ENCODE measurements around the gene CBX1. TPM values are rescaled to one million over a fixed set of nuclear protein-coding genes. Genes with fewer than 3 reads are reported as not detected.

The CBX1 gene
- total RNA-seq, 1 donor from 2014 or later, result 69.3 TPM

- peaks cover 37% of the 10 kb centered on the region for H3K4me1 ChIP-seq (ENCODE audit: insufficient read depth, low read length)
- Mint-ChIP-seq H3K36me3 (ENCODE audit: low read depth, unreplicated experiment) (peaks cover 5% of the 10 kb centered on the region), H3K27ac (ENCODE audit: unreplicated experiment) (peak overlapping the region; percentile 55), H3K4me1 (ENCODE audit: low read depth, unreplicated experiment) (peaks cover 9% of the 10 kb centered on the region), H3K4me3 (ENCODE audit: unreplicated experiment) (peak overlapping the region; percentile 86), H3K9me3 (ENCODE audit: unreplicated experiment) (no peaks in the 10 kb centered on the region), H3K27me3 (ENCODE audit: low read depth, unreplicated experiment) (peaks cover 21% of the 10 kb centered on the region)
- no peak overlapping the region for H2AFZ ChIP-seq (ENCODE audit: low read depth, low read length)
- FAIRE-seq (no peak), DNase-seq (ENCODE audit: low read depth) (no peak)
- no peaks in the 10 kb centered on the region for H4K20me1 ChIP-seq (ENCODE audit: insufficient read depth, low read length)
- peak overlapping the region; percentile 64 for H3K4me3 ChIP-seq (ENCODE audit: insufficient read depth, low read depth, low read length)
- no peaks in the 10 kb centered on the region for H3K36me3 ChIP-seq (ENCODE audit: insufficient read depth, low read length)
- TF ChIP-seq CTCF (IDR thresholded peaks at IDR 0.05; ENCODE audit: insufficient read depth, low read depth, low read length), result no peak
- no peak for TF ChIP-seq EZH2 (IDR thresholded peaks at IDR 0.05; ENCODE audit: insufficient read depth, low read length)
- peak overlapping the region; percentile 90 for H3K4me2 ChIP-seq (ENCODE audit: low read length)
- H3K27me3 ChIP-seq (ENCODE audit: insufficient read depth, low read length), result no peaks in the 10 kb centered on the region
- peak overlapping the region; percentile 14 for H3K27ac ChIP-seq (ENCODE audit: low read depth, low read length)
- H3K79me2 ChIP-seq (ENCODE audit: insufficient read depth, low read length), result no peaks in the 10 kb centered on the region
- peak overlapping the region; percentile 49 for H3K9ac ChIP-seq (ENCODE audit: low read length)
- H3K9me3 ChIP-seq (ENCODE audit: insufficient read depth, low read depth, low read length), result no peaks in the 10 kb centered on the region
Measured at GRCh38 chr17:48025904-48026501, 75.3 kb downstream of the CBX1 start.

GRCh38 chr17:48025040-48025903 is 76.0 kb downstream of the CBX1 start:
- H2AFZ ChIP-seq (ENCODE audit: low read depth, low read length), result peak overlapping the region; percentile 80

More at GRCh38 chr17:48025040-48025903, 76.0 kb downstream of the CBX1 start:
- Mint-ChIP-seq H3K9me3 (ENCODE audit: unreplicated experiment) (no peaks in the 10 kb centered on the region), H3K4me3 (ENCODE audit: unreplicated experiment) (peak overlapping the region; percentile 86), H3K27me3 (ENCODE audit: low read depth, unreplicated experiment) (peaks cover 15% of the 10 kb centered on the region), H3K4me1 (ENCODE audit: low read depth, unreplicated experiment) (peaks cover 9% of the 10 kb centered on the region), H3K27ac (ENCODE audit: unreplicated experiment) (peak overlapping the region; percentile 47), H3K36me3 (ENCODE audit: low read depth, unreplicated experiment) (peaks cover 5% of the 10 kb centered on the region)
- H3K79me2 ChIP-seq (ENCODE audit: insufficient read depth, low read length), result no peaks in the 10 kb centered on the region
- no peaks in the 10 kb centered on the region for H3K36me3 ChIP-seq (ENCODE audit: insufficient read depth, low read length)
- H3K4me3 ChIP-seq (ENCODE audit: insufficient read depth, low read depth, low read length), result peak overlapping the region; percentile 65
- TF ChIP-seq CTCF (IDR thresholded peaks at IDR 0.05; ENCODE audit: insufficient read depth, low read depth, low read length), result peak; percentile 59
- TF ChIP-seq EZH2 (IDR thresholded peaks at IDR 0.05; ENCODE audit: insufficient read depth, low read length), result no peak
- FAIRE-seq (no peak), DNase-seq (ENCODE audit: low read depth) (peak; percentile 87)
- no peaks in the 10 kb centered on the region for H4K20me1 ChIP-seq (ENCODE audit: insufficient read depth, low read length)
- peak overlapping the region; percentile 90 for H3K4me2 ChIP-seq (ENCODE audit: low read length)
- H3K9me3 ChIP-seq (ENCODE audit: insufficient read depth, low read depth, low read length), result no peaks in the 10 kb centered on the region
- no peaks in the 10 kb centered on the region for H3K27me3 ChIP-seq (ENCODE audit: insufficient read depth, low read length)
- H3K4me1 ChIP-seq (ENCODE audit: insufficient read depth, low read length), result peaks cover 32% of the 10 kb centered on the region
- H3K27ac ChIP-seq (ENCODE audit: low read depth, low read length), result peak overlapping the region; percentile 32
- peak overlapping the region; percentile 55 for H3K9ac ChIP-seq (ENCODE audit: low read length)
